H9 (cell line): ENCODE results near the gene CKS2. TPM values are rescaled to one million over a fixed set of nuclear protein-coding genes. Genes with fewer than 3 reads are reported as not detected.
A peak's percentile ranks its signal among the peaks of the same experiment; 100 is the strongest.

Experiments
- DNase-seq: peaks from one replicate; pipeline ENCODE4 v3.0.0-alpha.2; 2017
- H2AFZ ChIP-seq: one replicate; pipeline ENCODE4 v1.6.1; 2013; ENCODE audit warnings: mild to moderate bottlenecking, low read length, control low read depth, moderate library complexity
- H2AK5ac ChIP-seq: 2 replicates; pipeline ENCODE4 v1.6.1; 2013; ENCODE audit warnings: low read length, control low read depth, mixed read lengths; ENCODE audit not compliant: insufficient read length
- H2BK120ac ChIP-seq: one replicate; pipeline ENCODE4 v1.6.1; 2013; ENCODE audit warnings: low read depth, mild to moderate bottlenecking, low read length, control low read depth, inconsistent platforms; ENCODE audit not compliant: poor library complexity, severe bottlenecking
- H2BK12ac ChIP-seq: 2 replicates; pipeline ENCODE4 v1.6.1; 2013; ENCODE audit warnings: low read length, control low read depth, mixed read lengths, low read depth; ENCODE audit not compliant: insufficient read length
- H2BK15ac ChIP-seq: 2 replicates; pipeline ENCODE4 v1.6.1; 2013; ENCODE audit warnings: low read depth, low read length, control low read depth
- H2BK20ac ChIP-seq: one replicate; pipeline ENCODE4 v1.6.1; 2013; ENCODE audit warnings: low read depth, mild to moderate bottlenecking, low read length, control low read depth, inconsistent platforms; ENCODE audit not compliant: poor library complexity, severe bottlenecking
- H2BK5ac ChIP-seq: 2 replicates; pipeline ENCODE4 v1.6.1; 2013; ENCODE audit warnings: low read length, control low read depth, mixed read lengths; ENCODE audit not compliant: insufficient read length
- H3K14ac ChIP-seq: 2 replicates; pipeline ENCODE4 v1.6.1; 2013; ENCODE audit warnings: low read length, control low read depth; ENCODE audit not compliant: insufficient read depth
- H3K18ac ChIP-seq: 2 replicates; pipeline ENCODE4 v1.6.1; 2013; ENCODE audit warnings: low read depth, mild to moderate bottlenecking, mixed read lengths, low read length, control low read depth; ENCODE audit not compliant: insufficient read length
- H3K23ac ChIP-seq: 2 replicates; pipeline ENCODE4 v1.6.1; 2013; ENCODE audit warnings: low read length, control low read depth, mixed read lengths, low read depth; ENCODE audit not compliant: insufficient read length
- H3K23me2 ChIP-seq: 2 replicates; pipeline ENCODE4 v1.6.1; 2013; ENCODE audit warnings: low read depth, mild to moderate bottlenecking, mixed read lengths, low read length, control low read depth; ENCODE audit not compliant: insufficient read length, poor library complexity, severe bottlenecking
- H3K27ac ChIP-seq: 2 replicates; pipeline ENCODE4 v1.5.1; 2013; ENCODE audit warnings: low read length, control low read depth, mixed read lengths, low read depth; ENCODE audit not compliant: insufficient read length
- H3K27me3 ChIP-seq: 2 replicates; pipeline ENCODE4 v1.6.1; 2013; ENCODE audit warnings: low read length, control low read depth, inconsistent platforms; ENCODE audit not compliant: insufficient read depth
- H3K4ac ChIP-seq: 2 replicates; pipeline ENCODE4 v1.6.1; 2013; ENCODE audit warnings: low read depth, mild to moderate bottlenecking, control low read depth, inconsistent platforms, low read length, moderate library complexity
- H3K4me1 ChIP-seq: 2 replicates; pipeline ENCODE4 v1.6.1; 2013; ENCODE audit warnings: low read length, control low read depth, inconsistent platforms; ENCODE audit not compliant: insufficient read depth
- H3K4me2 ChIP-seq: 2 replicates; pipeline ENCODE4 v1.6.1; 2013; ENCODE audit warnings: low read length, control low read depth, mixed read lengths; ENCODE audit not compliant: insufficient read length, insufficient read depth
- H3K56ac ChIP-seq: 2 replicates; pipeline ENCODE4 v1.6.1; 2013; ENCODE audit warnings: low read depth, mild to moderate bottlenecking, mixed read lengths, low read length, control low read depth; ENCODE audit not compliant: insufficient read length
- H3K79me1 ChIP-seq: 2 replicates; pipeline ENCODE4 v1.6.1; 2013; ENCODE audit warnings: low read depth, mild to moderate bottlenecking, moderate library complexity, low read length, control low read depth, inconsistent platforms; ENCODE audit not compliant: insufficient read depth, poor library complexity, severe bottlenecking
- H3K79me2 ChIP-seq: 2 replicates; pipeline ENCODE4 v1.6.1; 2013; ENCODE audit warnings: low read length, control low read depth, inconsistent platforms; ENCODE audit not compliant: insufficient read depth
- H3K9ac ChIP-seq: 2 replicates; pipeline ENCODE4 v1.6.1; 2013; ENCODE audit warnings: low read length, control low read depth, mixed read lengths; ENCODE audit not compliant: insufficient read length; ENCODE audit errors: extremely low read depth
- H3K9me3 ChIP-seq: one replicate; pipeline ENCODE4 v1.6.1; 2013; ENCODE audit warnings: low read depth, low read length, inconsistent platforms; ENCODE audit not compliant: control insufficient read depth
- H3T11ph ChIP-seq: one replicate; pipeline ENCODE4 v1.6.1; 2013; ENCODE audit warnings: mild to moderate bottlenecking, low read length, control low read depth, inconsistent platforms
- H4K20me1 ChIP-seq: one replicate; pipeline ENCODE4 v1.6.1; 2013; ENCODE audit not compliant: control insufficient read depth, insufficient read length, insufficient read depth
- H4K5ac ChIP-seq: 2 replicates; pipeline ENCODE4 v1.6.1; 2013; ENCODE audit warnings: low read depth, mild to moderate bottlenecking, mixed read lengths, low read length, control low read depth; ENCODE audit not compliant: insufficient read length
- H4K8ac ChIP-seq: replicated peaks from 2 replicates; pipeline ENCODE4 v1.6.1; 2013; ENCODE audit warnings: low read length, control low read depth, mixed read lengths, low read depth; ENCODE audit not compliant: insufficient read length
- H4K91ac ChIP-seq: 2 replicates; pipeline ENCODE4 v1.6.1; 2013; ENCODE audit warnings: low read depth, mild to moderate bottlenecking, moderate library complexity, mixed read lengths, low read length, control low read depth; ENCODE audit not compliant: insufficient read length
- H3K27ac Mint-ChIP-seq, 3 experiments: 2 replicates in 2 of 3; 3 replicates in 1 of 3; pipeline ENCODE4 v1.8.0; 2020 to 2021; ENCODE audit warnings: mixed read lengths in 3 of 3, mild to moderate bottlenecking in 1 of 3, moderate library complexity in 1 of 3
- H3K27me3 Mint-ChIP-seq: 2 replicates; pipeline ENCODE4 v1.8.0; 2021; ENCODE audit warnings: low read depth, mild to moderate bottlenecking, moderate library complexity, mixed read lengths
- H3K36me3 Mint-ChIP-seq, 3 experiments: 2 replicates in 2 of 3; 3 replicates in 1 of 3; pipeline ENCODE4 v1.8.0; 2020 to 2021; ENCODE audit warnings: low read depth in 3 of 3, mixed read lengths in 3 of 3; ENCODE audit not compliant: insufficient read depth in 1 of 3
- H3K4me1 Mint-ChIP-seq, 2 experiments: 2 replicates each; pipeline ENCODE4 v1.8.0; 2020; ENCODE audit warnings: mixed read lengths in 2 of 2
- H3K4me3 Mint-ChIP-seq, 2 experiments: 2 replicates in 1 of 2; 3 replicates in 1 of 2; pipeline ENCODE4 v1.8.0; 2020 to 2021; ENCODE audit warnings: mild to moderate bottlenecking in 2 of 2, mixed read lengths in 2 of 2, moderate library complexity in 1 of 2
- H3K9me3 Mint-ChIP-seq, 2 experiments: 2 replicates in 1 of 2; 3 replicates in 1 of 2; pipeline ENCODE4 v1.8.0; 2020; ENCODE audit warnings: mild to moderate bottlenecking in 2 of 2, mixed read lengths in 2 of 2, moderate library complexity in 1 of 2
- WGBS: extraction: QIAGEN DNeasy Blood & Tissue Kit; methylation state at CpG from one replicate; pipeline ENCODE4 v1.1.7; 2013; ENCODE audit warnings: missing lambda C conversion rate, low lambda C conversion rate, mixed read lengths; ENCODE audit not compliant: insufficient read length; ENCODE audit errors: extremely low coverage; 5-methylcytosine and 5-hydroxymethylcytosine counted together
- total RNA-seq: library from RNA; stranded (reverse); gene quantifications from 2 replicates; pipeline ENCODE4 v1.2.1, GENCODE V29; 2021
- TF ChIP-seq, protein P1 (sequence below): fragments of 200-600 bp; sonication (generic); conservative IDR thresholded peaks from 3 replicates; pipeline ENCODE4 v1.8.0; 2021; ENCODE audit warnings: antibody characterized with exemption, mild to moderate bottlenecking

Gene CKS2
- total RNA-seq, 1 experiment from 2014 or later = 211 TPM

DNA sequence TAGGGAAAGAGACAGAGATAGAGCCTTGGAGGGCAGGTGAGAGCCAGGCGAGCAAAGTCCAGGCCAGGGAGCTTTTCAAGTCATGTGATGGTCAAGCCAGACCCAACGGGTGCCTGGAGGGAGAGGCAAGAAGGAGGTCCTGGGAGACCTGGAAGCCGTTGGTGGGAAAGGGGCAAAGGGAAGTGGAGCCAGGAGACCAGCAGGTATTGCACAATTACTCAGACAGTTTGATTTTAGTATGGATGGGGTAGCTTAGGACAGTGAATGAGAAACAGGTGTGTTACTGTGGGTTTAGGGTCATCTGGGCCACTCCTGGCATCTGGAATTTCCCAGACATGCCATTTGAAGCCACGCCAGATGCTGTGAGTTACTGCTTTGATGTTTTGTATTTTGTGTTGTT is 12.4 kb downstream of the CKS2 start:
- Histone ChIP-seq H3K79me1 (peaks cover 10% of the 10 kb centered on the region), H4K5ac (no peak overlapping the region), H4K8ac (no peak overlapping the region), H2BK12ac (no peak overlapping the region), H2AK5ac (no peak overlapping the region), H3K23ac (no peak overlapping the region), H4K91ac (no peak overlapping the region), H3K23me2 (peaks cover 4% of the 10 kb centered on the region), H4K20me1 (no peaks in the 10 kb centered on the region), H2BK120ac (no peak overlapping the region), H3T11ph (no peak overlapping the region), H2AFZ (no peak overlapping the region), H3K4me2 (no peak overlapping the region), H2BK15ac (no peak overlapping the region), H2BK20ac (no peak overlapping the region), H3K27ac (no peak overlapping the region), H2BK5ac (no peak overlapping the region), H3K56ac (no peak overlapping the region), H3K18ac (no peak overlapping the region), H3K9me3 (no peaks in the 10 kb centered on the region), H3K79me2 (peaks cover 18% of the 10 kb centered on the region; the same call in 1 of the 2 replicates), H3K4me1 (no peaks in the 10 kb centered on the region), H3K4ac (no peak overlapping the region), H3K9ac (no peak overlapping the region), H3K14ac (no peak overlapping the region), H3K27me3 (no peaks in the 10 kb centered on the region)
- TF ChIP-seq, protein P1, sequence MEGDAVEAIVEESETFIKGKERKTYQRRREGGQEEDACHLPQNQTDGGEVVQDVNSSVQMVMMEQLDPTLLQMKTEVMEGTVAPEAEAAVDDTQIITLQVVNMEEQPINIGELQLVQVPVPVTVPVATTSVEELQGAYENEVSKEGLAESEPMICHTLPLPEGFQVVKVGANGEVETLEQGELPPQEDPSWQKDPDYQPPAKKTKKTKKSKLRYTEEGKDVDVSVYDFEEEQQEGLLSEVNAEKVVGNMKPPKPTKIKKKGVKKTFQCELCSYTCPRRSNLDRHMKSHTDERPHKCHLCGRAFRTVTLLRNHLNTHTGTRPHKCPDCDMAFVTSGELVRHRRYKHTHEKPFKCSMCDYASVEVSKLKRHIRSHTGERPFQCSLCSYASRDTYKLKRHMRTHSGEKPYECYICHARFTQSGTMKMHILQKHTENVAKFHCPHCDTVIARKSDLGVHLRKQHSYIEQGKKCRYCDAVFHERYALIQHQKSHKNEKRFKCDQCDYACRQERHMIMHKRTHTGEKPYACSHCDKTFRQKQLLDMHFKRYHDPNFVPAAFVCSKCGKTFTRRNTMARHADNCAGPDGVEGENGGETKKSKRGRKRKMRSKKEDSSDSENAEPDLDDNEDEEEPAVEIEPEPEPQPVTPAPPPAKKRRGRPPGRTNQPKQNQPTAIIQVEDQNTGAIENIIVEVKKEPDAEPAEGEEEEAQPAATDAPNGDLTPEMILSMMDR = no peak
- Mint-ChIP-seq H3K36me3 (peaks cover 9 to 53% (median 43%) of the 10 kb centered on the region in 3 experiments; a peak in 6 of 7 replicates), H3K27ac (peak overlapping the region in 2 of 3 experiments; percentile 5 to 12; a peak in 3 of 7 replicates), H3K27me3 (no peaks in the 10 kb centered on the region), H3K4me1 (peaks cover 7 to 9% of the 10 kb centered on the region in 2 experiments), H3K9me3 (no peaks in the 10 kb centered on the region), H3K4me3 (no peak overlapping the region)
- WGBS = no CpG with 5 or more reads among the region's 4 CpGs
- DNase-seq = no peak
